Mesothelial cell of epicardium (in vitro differentiated cells): ENCODE results near the gene MBNL1. TPM values are rescaled to one million over a fixed set of nuclear protein-coding genes. Genes with fewer than 3 reads are reported as not detected.

Source experiments
- DNase-seq, 2 experiments: peaks; one replicate each; pipeline ENCODE4 v3.0.0; 2021; ENCODE audit warnings: low spot score in 2 of 2; ENCODE audit not compliant: unreplicated experiment in 2 of 2
- H3K27ac Mint-ChIP-seq: 2 replicates; pipeline ENCODE4 v1.8.0; 2021; ENCODE audit warnings: mixed read lengths
- H3K27me3 Mint-ChIP-seq: 2 replicates; pipeline ENCODE4 v1.8.0; 2021; ENCODE audit warnings: low read depth, mixed read lengths
- H3K36me3 Mint-ChIP-seq: 2 replicates; pipeline ENCODE4 v1.8.0; 2021; ENCODE audit warnings: mixed read lengths
- H3K4me1 Mint-ChIP-seq: 2 replicates; pipeline ENCODE4 v1.8.0; 2021; ENCODE audit warnings: mixed read lengths
- H3K4me3 Mint-ChIP-seq: 2 replicates; pipeline ENCODE4 v1.8.0; 2021; ENCODE audit warnings: mild to moderate bottlenecking, moderate library complexity, mixed read lengths
- H3K9me3 Mint-ChIP-seq: 2 replicates; pipeline ENCODE4 v1.8.0; 2021; ENCODE audit warnings: mixed read lengths
- CTCF ChIP-seq: fragments of 200-600 bp; sonication (generic); IDR thresholded peaks from one replicate; pipeline ENCODE4 v1.5.0; 2021; ENCODE audit warnings: antibody characterized with exemption; ENCODE audit not compliant: unreplicated experiment
- total RNA-seq: library from RNA; stranded (reverse); gene quantifications from 3 replicates; pipeline ENCODE4 v1.2.1, GENCODE V29; 2021

The MBNL1 gene
- total RNA-seq, 1 donor from 2014 or later = 74.8 TPM

GRCh38 chr3:152356870-152357276 lies 88.1 kb downstream of the MBNL1 start:
- Mint-ChIP-seq H3K9me3 (no peaks in the 10 kb centered on the region), H3K4me1 (peaks cover 11% of the 10 kb centered on the region), H3K4me3 (no peak overlapping the region), H3K27ac (no peak overlapping the region), H3K27me3 (no peaks in the 10 kb centered on the region), H3K36me3 (no peaks in the 10 kb centered on the region)
- no peak for TF ChIP-seq CTCF
- no peak for DNase-seq

- Mint-ChIP-seq H3K27ac (no peak overlapping the region), H3K9me3 (no peaks in the 10 kb centered on the region), H3K36me3 (no peaks in the 10 kb centered on the region), H3K4me1 (peaks cover 11% of the 10 kb centered on the region), H3K4me3 (no peak overlapping the region), H3K27me3 (no peaks in the 10 kb centered on the region)
- DNase-seq = no peak
- TF ChIP-seq CTCF = no peak
These were observed 88.9 kb downstream of the MBNL1 start for GRCh38 chr3:152357587-152357986.

GRCh38 chr3:152359385-152360248 lies 90.9 kb downstream of the MBNL1 start:
- Mint-ChIP-seq H3K4me3 (no peak overlapping the region), H3K27me3 (no peaks in the 10 kb centered on the region), H3K4me1 (peaks cover 18% of the 10 kb centered on the region), H3K36me3 (no peaks in the 10 kb centered on the region), H3K9me3 (no peaks in the 10 kb centered on the region), H3K27ac (no peak overlapping the region)
- TF ChIP-seq CTCF = no peak
- DNase-seq = no peak

GRCh38 chr3:152360302-152360701 lies 91.6 kb downstream of the MBNL1 start:
- no peak for DNase-seq
- TF ChIP-seq CTCF = no peak
- no peaks in the 10 kb centered on the region for H3K9me3 Mint-ChIP-seq
- no peaks in the 10 kb centered on the region for H3K27me3 Mint-ChIP-seq
- H3K36me3 Mint-ChIP-seq = no peaks in the 10 kb centered on the region
- peaks cover 22% of the 10 kb centered on the region for H3K4me1 Mint-ChIP-seq
- no peak overlapping the region for H3K27ac Mint-ChIP-seq
- no peak overlapping the region for H3K4me3 Mint-ChIP-seq

- Mint-ChIP-seq H3K27ac (no peak overlapping the region), H3K36me3 (no peaks in the 10 kb centered on the region), H3K4me1 (peaks cover 22% of the 10 kb centered on the region), H3K9me3 (no peaks in the 10 kb centered on the region), H3K27me3 (no peaks in the 10 kb centered on the region), H3K4me3 (no peak overlapping the region)
- DNase-seq = no peak
- TF ChIP-seq CTCF = no peak
These were observed 92.2 kb downstream of the MBNL1 start for GRCh38 chr3:152360966-152361365.
